Spleen (tissue), 7 donors: Measurements from ENCODE around the gene RNASE1.

Source experiments
- POLR2AphosphoS5 ChIP-seq, 3 donors: sonication (generic); formaldehyde crosslinking; IDR thresholded peaks; one replicate each; pipeline ENCODE4 v1.5.1; 2017; ENCODE audit warnings: antibody characterized with exemption in 3 of 3
- TF ChIP-seq, protein P1 (sequence below), 11 experiments: fragments of 200-600 bp in 7 of 11; fragments of 450-650 bp in 4 of 11; sonication (generic) in 4 of 11; IDR thresholded peaks in 8 of 11; conservative IDR thresholded peaks in 3 of 11; 1 replicate in 7 of 11; 2 replicates in 4 of 11; pipeline versions ENCODE4 v1.4.0 to v1.8.0; 2016 to 2021; ENCODE audit warnings: antibody characterized with exemption in 11 of 11, inconsistent platforms in 4 of 11, mild to moderate bottlenecking in 1 of 11
- donor health status: DM: no; HTN: no; CAD: no; lungs with moderate emphysema.
- donor health status: DM: no; HTN: no; CAD: no.
- donor health status: DM: no; HTN: no; CAD: no.

DNA sequence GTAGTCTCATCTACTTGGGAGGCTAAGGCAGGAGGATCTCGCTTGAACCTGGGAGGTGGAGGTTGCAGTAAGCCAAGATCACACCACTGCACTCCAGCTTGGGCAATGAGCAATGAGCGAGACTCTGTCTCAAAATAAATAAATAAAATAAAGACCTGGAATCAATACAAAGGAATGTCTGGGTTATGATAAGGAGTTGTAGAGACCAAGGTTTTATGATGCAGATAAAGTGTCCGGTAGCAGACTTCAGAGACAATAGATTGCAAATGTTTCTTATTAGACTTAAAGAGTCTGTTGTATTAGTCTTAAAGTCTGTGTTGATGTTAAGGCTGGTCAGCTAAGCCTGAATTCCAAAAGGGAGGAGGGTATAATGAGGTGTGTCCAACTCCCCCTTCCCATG is 35.2 kb upstream of the RNASE1 start:
- TF ChIP-seq, protein P1, sequence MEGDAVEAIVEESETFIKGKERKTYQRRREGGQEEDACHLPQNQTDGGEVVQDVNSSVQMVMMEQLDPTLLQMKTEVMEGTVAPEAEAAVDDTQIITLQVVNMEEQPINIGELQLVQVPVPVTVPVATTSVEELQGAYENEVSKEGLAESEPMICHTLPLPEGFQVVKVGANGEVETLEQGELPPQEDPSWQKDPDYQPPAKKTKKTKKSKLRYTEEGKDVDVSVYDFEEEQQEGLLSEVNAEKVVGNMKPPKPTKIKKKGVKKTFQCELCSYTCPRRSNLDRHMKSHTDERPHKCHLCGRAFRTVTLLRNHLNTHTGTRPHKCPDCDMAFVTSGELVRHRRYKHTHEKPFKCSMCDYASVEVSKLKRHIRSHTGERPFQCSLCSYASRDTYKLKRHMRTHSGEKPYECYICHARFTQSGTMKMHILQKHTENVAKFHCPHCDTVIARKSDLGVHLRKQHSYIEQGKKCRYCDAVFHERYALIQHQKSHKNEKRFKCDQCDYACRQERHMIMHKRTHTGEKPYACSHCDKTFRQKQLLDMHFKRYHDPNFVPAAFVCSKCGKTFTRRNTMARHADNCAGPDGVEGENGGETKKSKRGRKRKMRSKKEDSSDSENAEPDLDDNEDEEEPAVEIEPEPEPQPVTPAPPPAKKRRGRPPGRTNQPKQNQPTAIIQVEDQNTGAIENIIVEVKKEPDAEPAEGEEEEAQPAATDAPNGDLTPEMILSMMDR (IDR thresholded peaks at IDR 0.05 in 8 of 11, conservative IDR thresholded peaks at IDR 0.05 in 3 of 11): no peak
- no peak for TF ChIP-seq POLR2AphosphoS5 (IDR thresholded peaks at IDR 0.05)
